HG03097 (cell line): ENCODE measurements around the gene CXXC5.

ENCODE experiments used
- ATAC-seq: cut with Tn5 transposase; IDR thresholded peaks from one replicate; pipeline ENCODE4 v1.9.1; 2021; ENCODE audit not compliant: unreplicated experiment, low FRiP score

The CXXC5 gene

DNA sequence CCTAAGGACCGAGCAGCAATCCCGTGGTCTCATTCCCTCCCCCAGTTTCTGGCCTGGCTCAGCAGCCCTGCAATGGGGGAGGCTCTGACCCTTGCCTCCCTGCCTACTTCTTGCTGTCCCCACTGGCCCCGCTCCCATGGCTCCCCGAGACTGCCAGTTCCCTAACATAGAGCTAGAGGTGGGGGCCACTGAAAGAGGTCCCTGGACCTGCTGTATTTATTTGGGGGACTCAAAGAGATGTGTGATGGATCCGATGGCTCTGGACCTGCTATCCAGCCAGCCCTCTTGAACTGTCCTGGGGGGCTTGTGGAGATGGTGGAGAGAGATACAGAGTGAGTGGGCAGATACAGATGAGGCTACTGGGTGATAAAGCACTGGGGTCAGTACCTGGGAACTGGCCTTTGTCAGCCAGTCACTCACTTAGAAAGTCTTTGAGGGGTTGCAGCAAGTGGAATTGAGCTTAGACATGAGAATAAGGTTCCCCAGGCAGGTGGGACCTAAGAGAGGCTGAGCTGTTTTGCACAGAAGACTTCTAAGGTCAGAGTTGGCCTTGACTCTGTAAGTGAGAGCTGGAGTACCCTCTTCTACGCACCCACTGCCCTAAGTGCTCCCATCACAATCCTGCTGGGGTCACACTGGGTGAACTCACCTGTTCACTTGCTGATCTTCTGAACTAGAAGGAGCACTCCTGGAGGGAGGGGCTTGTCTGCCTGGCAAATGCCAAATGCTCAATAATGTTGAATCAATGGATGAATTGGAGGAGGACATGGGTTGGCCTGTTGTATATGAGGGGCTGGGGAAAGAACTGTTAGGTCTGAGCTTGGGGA, 42.9 kb downstream of the CXXC5 start:
- no peak for ATAC-seq

DNA sequence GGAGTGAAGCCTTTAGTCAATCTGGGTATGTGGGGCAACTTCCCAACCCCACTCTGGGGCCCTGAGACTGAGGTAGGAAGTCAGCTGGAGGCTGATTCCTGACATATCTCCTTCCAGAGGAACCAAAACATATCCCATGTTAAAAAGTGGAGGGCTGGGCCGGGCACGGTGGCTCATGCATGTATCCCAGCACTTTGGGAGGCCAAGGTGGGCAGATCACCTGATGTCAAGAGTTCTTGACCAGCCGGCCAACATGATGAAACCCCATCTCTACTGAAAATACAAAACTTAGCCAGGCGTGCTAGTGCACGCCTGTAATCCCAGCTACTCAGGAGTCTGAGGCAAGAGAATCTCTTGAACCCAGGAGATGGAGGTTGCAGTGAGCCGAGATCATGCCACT, 44.0 kb downstream of the CXXC5 start:
- no peak for ATAC-seq

DNA sequence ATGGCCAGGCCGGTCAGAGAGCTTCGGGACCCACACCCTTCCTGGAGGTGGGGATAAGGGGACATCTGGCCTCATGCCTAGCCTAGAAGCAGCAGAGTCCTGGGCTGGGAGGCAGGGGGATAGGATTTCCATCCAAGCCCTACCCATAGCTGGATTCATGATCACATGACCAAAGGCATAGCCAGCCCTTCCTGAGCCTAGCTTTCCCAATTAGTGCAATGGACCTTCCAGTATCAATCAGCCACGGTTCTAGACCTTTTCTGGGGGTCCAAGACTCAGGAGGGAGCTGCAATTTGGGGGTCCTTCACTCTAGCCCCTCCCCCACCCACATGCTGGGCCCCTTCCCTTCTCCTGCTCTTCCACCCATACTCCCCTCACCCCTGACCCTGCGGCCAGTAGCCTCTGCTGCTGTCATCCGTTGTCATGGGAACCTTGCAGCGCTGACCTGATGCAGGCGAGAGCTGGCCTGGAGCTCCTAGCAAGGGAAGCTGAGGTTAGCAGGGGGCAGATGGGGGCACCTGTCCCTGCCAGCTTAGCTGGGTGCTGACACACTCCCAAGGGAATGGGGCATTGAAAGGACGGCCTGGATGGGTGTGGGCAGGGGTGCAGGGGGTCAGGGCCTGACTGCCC, 44.6 kb downstream of the CXXC5 start:
- ATAC-seq = no peak

DNA sequence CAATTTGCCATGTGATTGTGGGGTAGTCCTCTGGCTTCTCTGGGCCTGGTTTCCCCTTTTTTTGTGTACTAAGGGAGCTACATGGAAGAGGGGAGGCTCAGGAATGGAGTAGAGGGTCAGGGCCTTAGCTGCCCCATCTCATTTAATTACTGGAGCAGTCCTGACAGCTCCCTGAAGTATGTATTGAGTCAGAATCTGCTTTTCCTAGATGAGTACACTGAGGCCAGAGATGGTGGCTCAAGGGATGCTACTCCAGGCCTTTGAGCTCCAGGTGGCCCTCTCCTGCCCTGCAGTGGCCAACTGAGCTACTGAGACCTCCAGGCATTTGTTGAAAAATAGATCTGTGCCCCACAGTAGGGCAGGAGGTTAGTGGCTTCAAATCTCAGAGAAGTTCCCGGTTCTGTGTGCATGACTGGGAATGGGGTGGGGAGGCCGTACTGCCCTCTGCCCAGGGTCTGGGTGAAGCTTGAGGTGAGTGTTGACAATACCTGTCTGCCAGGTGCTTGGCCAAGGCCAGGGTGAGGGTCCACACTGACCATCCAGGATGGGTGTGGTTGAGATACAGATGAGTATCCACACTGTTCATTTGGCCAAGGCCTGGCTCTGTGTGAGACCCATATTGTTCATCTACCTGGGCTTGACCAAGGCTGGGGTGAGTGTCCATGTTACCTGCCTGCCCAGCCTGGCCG, 45.7 kb downstream of the CXXC5 start:
- no peak for ATAC-seq

DNA sequence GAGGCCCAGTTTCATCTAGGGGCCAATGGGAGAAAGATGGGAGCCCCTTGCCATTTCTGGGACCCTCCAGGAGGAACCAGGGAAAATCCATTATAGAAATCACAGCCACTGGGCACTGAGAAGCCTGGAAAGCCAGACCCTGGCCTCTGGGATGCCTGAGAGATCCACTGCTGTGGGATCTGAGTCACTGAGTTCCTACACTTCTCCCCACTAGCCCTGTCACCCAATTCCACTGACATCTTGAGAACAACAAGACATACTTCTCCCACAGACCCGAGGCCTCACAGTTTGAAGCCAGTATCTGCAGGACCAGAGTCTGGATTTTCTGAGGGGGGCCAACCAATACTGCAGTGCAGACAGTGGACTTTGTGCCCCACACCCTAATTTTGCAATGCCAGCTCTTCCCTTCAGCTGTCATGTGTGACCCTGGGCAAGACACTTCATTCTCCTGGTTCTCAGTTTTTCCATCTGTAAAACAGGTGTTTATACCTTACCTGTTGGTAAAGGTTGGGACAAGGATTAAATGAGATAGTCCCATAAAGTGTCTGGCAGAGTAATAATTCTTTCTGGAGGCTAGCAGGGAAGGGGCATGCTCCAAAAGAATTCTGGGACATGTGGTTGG, 46.5 kb downstream of the CXXC5 start:
- ATAC-seq = no peak

DNA sequence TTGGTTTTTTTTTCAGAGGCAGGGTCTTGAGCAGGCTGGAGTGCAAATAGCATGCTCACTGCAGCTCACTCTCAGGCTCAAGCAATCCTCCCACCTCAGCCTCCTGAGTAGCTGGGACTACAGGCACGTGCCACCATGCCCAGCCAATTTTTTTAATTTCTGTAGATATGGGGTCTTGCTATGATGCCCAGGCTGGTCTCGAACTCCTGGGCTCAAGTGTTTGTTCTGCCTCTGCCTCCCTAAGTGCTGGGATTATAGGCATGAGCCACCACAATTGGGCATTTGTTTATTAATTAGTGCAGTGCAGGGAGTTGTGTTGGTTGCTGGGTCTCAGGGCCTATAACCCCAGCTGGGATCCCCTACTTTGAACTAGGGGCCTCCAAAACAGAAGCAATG, 47.0 kb downstream of the CXXC5 start:
- ATAC-seq = no peak

DNA sequence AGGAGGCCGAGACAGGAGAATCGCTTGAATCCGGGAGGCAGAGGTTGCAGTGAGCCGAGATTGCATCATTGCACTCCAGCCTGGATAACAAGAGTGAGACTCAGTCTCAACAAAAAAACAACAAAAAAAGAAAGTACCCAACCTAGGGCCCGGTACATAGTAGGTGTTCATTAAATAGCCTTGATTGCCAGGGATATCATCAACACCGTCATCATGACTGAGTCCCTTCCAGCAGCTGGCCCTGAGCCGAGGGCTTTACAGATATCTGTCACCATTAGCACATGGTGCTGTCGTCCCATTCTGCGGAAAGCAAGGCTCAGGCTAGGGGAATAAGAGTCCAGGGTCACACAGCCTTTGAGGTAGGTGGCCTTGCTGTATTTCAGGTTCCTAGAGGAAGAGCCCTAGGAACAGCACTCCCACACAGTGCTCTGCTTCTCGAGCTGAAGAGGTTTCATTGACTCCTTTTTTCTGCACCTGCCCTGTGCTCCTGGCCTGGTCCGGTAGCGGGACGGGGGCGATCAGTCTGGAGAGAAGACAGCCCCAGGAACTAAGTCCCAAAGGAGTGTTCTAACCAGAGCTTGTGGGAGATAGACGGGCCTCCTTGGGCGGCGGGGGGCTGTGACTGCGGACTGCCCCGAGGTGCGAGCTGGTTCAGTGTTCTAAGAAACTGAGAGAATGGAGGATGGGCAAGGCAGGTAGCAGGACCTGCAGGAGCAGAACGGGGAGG, 48.2 kb downstream of the CXXC5 start:
- ATAC-seq = no peak

DNA sequence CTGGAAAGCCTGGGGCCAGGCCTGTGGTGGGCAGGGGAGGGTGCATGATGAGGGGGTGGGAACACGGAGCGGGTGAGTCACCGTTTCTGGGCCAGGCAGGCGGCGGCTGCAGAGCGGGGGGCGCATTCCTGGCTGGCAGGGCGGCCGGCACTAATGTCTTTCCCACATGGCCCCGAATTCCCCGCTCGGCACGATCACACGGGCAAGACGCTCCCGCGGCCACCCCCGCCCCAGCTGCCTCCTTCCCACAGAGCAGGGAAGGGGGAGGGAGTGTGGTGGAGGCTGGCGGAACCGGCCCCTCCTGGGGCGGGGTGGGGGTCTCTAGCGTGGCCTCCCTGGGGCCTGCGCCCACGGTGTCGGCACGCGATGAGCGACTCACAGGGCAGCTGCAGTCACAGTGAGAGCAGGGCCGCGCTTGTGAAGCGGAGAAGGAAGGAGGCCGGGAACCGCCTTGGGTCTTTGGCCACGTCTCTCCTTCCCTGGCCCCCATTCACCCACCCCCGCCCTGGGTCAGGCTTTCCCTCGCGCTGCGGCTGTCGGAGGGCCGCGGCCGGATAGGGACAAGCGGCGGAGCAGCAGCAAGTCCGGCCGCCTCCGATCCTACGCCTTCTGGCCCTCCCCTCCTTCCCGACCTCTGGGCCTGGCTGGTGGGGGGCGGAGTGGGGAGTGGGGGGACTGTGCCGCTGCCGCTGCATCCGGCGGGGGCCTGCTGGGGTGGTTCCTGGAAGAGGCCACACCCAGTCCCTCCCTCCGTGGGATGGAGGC, 48.9 kb downstream of the CXXC5 start:
- ATAC-seq = no peak

DNA sequence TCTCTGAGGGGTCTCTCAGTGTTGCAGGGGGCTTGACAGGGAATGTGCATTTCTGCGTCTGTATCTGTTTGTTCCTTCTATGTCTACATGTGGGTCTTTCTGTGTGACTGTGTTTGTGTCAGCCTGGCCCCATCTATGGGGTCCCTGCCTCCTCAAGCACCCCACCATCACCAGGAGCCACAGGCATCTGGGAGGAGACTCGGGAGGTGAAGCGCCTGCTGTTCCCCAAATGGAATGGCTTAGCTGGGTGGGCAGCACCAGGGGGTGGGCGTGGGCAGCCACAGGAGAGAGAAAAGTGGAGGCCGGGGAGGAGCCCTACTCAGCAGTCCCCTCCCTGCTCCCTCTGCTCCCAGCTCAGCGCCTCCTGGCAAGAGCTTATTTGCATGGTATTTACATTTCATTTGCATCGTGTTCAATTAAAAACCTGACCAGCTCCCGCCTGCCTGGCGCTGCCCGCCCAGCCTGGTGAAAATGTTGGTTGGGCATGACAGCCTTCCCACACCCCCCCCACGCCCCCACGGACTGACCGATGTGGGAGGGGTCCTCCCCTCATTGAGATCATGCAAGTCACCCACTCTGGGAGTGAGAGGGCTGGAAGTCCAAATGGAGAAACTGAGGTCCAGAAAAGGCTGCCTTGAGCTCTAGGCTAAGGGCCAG, 50.5 kb downstream of the CXXC5 start:
- no peak for ATAC-seq

DNA sequence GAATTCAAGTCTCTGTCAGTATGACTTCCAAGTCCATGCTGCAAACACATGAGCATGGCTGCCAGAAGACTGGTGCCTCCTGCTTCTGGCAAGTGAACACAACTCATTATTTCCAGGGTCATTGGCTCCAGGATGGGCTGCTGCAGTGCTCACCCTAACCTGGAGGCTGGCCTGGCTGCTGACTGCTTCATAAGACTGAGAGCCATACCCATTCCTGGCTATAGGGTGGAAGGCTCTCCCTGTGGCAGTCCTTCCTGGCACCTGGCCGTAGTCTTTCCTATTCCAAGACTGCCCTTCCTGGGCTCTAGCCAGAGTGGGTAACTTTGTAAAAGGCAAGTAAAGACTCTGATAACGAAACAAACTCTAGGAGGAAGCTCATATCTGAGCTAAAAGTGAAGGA, 51.2 kb downstream of the CXXC5 start:
- ATAC-seq = no peak

DNA sequence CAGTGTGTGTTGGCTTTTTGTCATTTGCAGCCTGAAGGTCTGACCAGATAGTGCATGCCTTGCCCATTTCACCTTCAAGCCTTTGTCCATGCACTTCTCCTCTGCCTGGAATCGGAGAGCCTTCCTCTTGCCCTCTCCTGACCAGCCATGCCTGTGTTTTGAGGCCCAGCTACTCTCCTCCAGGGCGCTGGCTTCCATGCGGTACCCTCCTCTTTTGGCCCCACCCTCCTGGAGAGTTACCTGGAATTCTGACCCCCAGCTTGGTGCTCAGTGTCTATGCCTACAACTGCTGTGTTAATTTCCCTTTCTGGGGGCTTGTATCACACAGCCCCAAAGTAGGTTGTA, 52.5 kb downstream of the CXXC5 start:
- no peak for ATAC-seq

DNA sequence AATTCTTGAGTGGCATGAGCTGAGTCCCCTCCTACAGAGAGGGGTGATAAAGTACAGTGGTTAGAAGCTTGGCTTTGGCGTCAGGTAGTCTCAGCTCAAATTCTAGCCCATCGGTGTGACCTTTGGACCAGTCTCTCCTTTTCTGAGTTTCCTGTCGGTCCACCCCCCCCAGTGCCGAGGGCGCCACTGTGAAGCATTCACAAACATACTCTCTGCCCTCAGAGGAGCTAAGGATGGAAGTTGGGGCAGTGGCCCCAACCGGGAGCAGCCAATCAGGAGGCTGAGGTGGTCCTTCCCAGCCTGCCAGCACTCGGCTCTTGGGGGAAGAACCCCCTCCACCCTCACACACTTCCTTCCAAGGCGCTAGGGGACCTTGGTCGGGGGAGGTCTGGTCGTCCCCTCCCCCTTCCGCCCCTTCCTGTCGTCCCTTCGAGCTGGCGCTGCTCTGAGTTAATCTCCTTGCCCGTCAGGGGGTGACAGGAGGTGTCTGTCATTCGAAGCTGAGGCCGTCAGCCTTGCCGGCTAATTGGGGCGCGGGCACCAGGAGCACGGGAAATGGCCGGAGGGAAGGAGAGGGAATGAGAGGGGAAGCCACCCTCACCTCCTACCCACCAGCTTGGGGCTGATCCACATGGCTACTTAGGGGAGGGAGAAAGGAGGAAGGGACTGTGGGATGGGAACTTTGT, 53.0 kb downstream of the CXXC5 start:
- ATAC-seq = no peak

DNA sequence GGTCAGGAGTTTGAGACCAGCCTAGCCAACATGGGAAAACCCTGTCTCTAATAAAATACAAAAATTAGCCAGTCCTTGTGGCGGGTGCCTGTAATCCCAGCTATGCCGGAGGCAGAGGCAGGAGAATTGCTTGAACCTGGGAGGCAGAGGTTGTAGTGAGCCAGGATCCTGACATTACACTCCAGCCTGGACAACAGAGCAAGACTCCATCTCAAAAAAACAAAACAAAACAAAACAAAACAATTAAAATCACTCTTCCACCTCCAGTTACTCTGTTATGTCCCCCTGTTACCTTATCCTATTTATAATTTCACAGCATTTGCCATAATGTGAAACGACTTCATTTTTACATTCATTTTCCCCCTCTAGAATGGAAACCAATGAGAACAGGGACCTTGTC, 54.4 kb downstream of the CXXC5 start:
- ATAC-seq = no peak

DNA sequence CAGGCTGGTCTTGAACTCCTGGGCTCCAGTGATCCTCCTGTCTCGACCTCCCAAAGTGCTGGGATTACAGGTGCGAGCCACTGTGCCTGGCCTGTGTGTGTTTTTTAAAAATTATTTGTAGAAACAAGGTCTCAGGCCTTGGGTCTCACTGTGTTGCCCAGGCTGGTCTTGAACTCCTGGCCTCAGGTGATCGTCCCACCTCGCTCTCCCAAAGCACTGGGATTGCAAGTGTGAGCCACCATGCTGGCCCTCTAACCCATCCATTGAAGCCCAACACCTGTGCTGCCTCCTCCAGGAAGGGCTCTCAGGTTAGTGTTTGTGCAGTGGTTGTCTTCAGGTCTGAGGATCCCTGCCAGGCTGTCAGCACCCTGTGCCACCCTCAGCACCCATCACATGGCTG, 56.6 kb downstream of the CXXC5 start:
- no peak for ATAC-seq

DNA sequence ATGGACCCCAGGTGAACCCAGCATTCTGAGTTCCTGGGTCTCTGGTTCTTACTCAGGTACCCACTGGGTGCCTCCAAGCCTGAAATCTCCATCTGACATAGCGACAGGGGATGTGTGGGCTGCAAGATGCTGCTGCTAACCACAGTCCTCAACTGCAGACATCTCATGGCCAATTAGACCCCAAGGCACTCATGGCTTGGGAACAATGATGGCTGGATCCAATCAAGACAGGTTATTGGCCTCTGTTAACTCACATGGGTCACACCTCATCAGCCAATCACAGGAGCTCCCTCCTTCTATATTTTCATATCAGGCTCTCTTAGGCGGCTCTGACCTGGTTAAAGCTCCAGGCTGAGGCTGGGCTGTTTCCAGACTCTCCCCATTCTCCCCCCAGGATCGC, 57.0 kb downstream of the CXXC5 start:
- no peak for ATAC-seq

DNA sequence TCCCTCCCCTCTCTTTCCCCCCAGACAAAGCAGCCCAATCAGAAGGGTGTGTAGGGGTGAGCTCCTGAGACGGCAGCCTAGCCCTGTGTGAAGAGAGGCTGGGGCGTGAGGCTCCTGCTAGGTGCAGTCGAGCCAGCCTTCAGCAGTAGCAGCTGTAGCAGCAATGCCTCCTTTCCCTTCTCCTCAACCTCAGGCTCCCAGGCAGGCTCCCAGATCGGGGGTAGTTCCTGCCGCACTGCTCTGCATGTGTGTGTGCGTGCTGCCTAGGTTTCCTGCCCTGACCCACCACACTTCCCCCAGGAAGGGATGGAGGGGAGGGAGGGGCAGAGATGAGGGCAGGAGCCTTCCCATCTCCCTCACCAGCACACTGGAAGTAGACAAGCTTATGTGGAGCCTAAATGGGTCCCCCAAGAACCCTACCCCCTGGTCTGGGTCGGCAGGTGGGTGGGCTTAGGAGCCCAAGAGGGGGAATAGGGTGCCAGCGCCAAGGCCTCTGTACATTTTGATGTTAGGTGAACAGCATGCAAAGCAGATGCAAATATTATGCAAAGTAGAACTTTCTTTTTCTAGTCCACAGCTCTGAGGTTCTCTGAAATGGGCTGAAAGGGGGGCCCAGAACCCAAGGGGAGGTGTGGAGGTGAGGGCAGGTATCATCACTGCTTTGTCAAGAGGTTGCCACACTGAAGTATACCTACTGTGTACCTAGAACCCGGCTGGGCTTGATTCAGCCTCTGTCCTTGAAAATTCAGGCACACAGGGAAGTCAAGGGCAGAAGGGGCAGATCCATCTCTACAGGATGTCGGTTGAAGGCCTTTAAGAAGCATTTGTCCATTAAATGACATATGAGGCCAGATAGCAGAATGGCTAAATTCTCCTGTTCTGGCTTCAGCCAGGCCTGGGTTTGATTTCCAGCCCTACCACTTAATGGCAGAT, 57.8 kb downstream of the CXXC5 start:
- no peak for ATAC-seq

DNA sequence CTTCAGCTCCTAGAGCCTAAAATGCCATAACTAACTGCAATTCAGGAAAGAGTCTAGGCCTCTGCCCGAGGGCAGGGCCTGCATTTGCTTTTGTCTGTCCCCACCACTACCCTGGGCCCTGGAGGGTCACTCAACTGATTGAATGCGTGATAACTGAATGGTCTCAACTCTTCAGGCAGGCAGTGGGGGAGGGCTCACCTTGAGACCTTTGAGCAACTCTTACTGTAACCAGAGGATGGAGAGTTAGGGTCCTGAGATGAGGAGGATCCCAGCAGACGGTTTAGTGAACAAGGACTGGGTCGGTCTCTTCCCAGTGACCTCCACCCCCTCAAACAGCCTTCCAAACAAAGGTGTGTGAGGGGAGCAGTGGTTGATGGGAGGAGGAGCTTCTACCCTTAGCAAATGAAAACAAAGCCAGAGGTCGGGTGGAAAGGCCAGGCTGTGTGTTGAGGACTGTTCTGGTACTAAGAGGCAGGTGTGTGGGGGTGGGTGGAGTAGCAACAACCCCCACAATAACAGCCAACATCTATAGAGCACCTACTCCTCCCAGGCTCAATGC, 59.4 kb downstream of the CXXC5 start:
- ATAC-seq = no peak

DNA sequence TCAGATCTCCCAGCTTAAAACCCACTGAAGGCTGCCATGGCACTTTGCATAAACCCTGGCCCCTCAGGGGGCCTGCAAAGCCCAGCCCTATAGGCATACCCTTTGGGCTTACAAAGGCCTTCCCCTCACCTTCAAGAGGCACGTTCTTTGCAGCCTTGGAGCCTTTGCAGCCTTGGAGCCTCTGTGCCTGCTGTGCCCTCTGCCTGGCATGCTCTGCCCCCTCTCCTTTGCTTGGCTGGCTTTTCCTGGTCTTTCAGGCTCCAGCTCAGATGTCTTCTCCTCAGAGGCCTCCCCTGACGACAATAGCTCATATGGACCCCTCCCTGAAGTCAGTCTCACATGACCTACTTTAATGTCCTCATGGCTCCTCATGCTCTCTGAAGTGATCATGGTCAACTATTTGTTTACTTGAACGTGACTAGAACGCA, 60.3 kb downstream of the CXXC5 start:
- no peak for ATAC-seq
